Measurements from ENCODE around the gene MUSTN1.

GRCh38 chr3:52831500-52832301 lies 3.1 kb downstream of the MUSTN1 start:
- TF ChIP-seq CTCF (IDR thresholded peaks at IDR 0.05) = no peak
- TF ChIP-seq POLR2A (IDR thresholded peaks at IDR 0.05) = no peak

Measured in lower leg skin (tissue), 3 donors.